PC-3 (cell line): ENCODE data around the gene IL6ST.

Source experiments
- CTCF ChIP-seq: fragments of 300-600 bp; sonication (generic); conservative IDR thresholded peaks from 2 replicates; pipeline ENCODE4 v1.5.1; 2017; ENCODE audit warnings: antibody characterized with exemption, low read depth, mild to moderate bottlenecking, low read length
- EZH2 ChIP-seq: fragments of 300-600 bp; sonication (generic); IDR thresholded peaks from one replicate; pipeline ENCODE4 v1.6.1; 2017; ENCODE audit warnings: antibody characterized with exemption, mild to moderate bottlenecking, low read length; ENCODE audit not compliant: unreplicated experiment

GRCh38 chr5:55960779-55961178 is 34.0 kb downstream of the IL6ST start:
- no peak for TF ChIP-seq CTCF
- no peak for TF ChIP-seq EZH2
